ENCODE results near the gene KLF11. TPM values are rescaled to one million over a fixed set of nuclear protein-coding genes. Genes with fewer than 3 reads are reported as not detected.

KLF11 gene
- total and polyA plus RNA-seq, 2 of the 8 experiments (the other 6 are each of a cell fraction or from before 2014, with no cell fraction given): 6.4 to 10.1 TPM

GRCh38 chr2:10083692-10084211, 40.4 kb downstream of the KLF11 start:
- no peak overlapping the region for H3K4me3 ChIP-seq (ENCODE audit: extremely low read depth in 1 of 4, insufficient read depth in 2 of 4, low read depth in 3 of 4, low read length in 4 of 4)
- no peak for TF ChIP-seq EGR1 (IDR thresholded peaks at IDR 0.05; ENCODE audit: borderline replicate concordance, low read depth, low read length)
- TF ChIP-seq EZH2 (IDR thresholded peaks at IDR 0.05; ENCODE audit: low read depth, low read length, severe bottlenecking): no peak
- TF ChIP-seq POLR2A (IDR thresholded peaks at IDR 0.05; ENCODE audit: control extremely low read depth in 1 of 2, low read depth in 2 of 2, low read length in 2 of 2): no peak
- no peak for TF ChIP-seq SP1 (IDR thresholded peaks at IDR 0.05; ENCODE audit: low read depth, low read length)
- TF ChIP-seq CTBP2 (IDR thresholded peaks at IDR 0.05; ENCODE audit: borderline replicate concordance, insufficient read depth, insufficient read length, low read length): no peak
- TF ChIP-seq TEAD4 (IDR thresholded peaks at IDR 0.05; ENCODE audit: low read depth, low read length): no peak
- TF ChIP-seq CHD2 (IDR thresholded peaks at IDR 0.05; ENCODE audit: low read length): no peak
- no peaks in the 10 kb centered on the region for H3K36me3 ChIP-seq (ENCODE audit: control insufficient read depth in 2 of 4, insufficient read depth in 4 of 4, low read length in 3 of 4)
- H3K27me3 ChIP-seq (replicated peaks in 1 of 4; ENCODE audit: control insufficient read depth in 3 of 4, extremely low read depth in 1 of 4, insufficient read depth in 3 of 4, low read length in 3 of 4): peaks cover 8 to 24% (median 16%) of the 10 kb centered on the region in 4 experiments
- ChIA-PET CTCF (ENCODE audit: partially characterized antibody) (interaction anchor here (1.0 to 24.1 kb wide), 5 partner anchors 8 to 13 kb away, joined by 3 to 429 read pairs (median 6); partner anchors contain the start of gene CYS1), POLR2A (ENCODE audit: partially characterized antibody) (no interaction called here)
- no peak overlapping the region for H3K4ac ChIP-seq (replicated peaks; ENCODE audit: insufficient read length, low read depth, low read length)
- no peak overlapping the region for H3K4me2 ChIP-seq (ENCODE audit: insufficient read depth in 1 of 2, low read depth in 2 of 2, low read length in 2 of 2)
- no peak overlapping the region for H4K5ac ChIP-seq (ENCODE audit: insufficient read length, low read depth, low read length)
- peaks cover 0 to 6% (median 2%) of the 10 kb centered on the region in 4 experiments; a peak in 2 of 7 replicates for H3K4me1 ChIP-seq (replicated peaks in 1 of 4; ENCODE audit: control insufficient read depth in 3 of 4, insufficient read depth in 4 of 4, low read length in 3 of 4)
- no peak overlapping the region for H3K18ac ChIP-seq (ENCODE audit: extremely low read depth, low read length)
- no peak overlapping the region for H3K27ac ChIP-seq (ENCODE audit: low read depth, low read length)
- H3K9ac ChIP-seq (replicated peaks in 1 of 4; ENCODE audit: extremely low read depth in 1 of 4, low read depth in 3 of 4, low read length in 3 of 4): no peak overlapping the region
- H2BK20ac ChIP-seq (ENCODE audit: low read length): no peak overlapping the region
- H2BK5ac ChIP-seq (ENCODE audit: low read depth, low read length): no peak overlapping the region
- H2BK120ac ChIP-seq (replicated peaks; ENCODE audit: low read depth, low read length): no peak overlapping the region
- no peaks in the 10 kb centered on the region for H3K79me2 ChIP-seq (ENCODE audit: control insufficient read depth in 1 of 2, insufficient read depth in 2 of 2, low read length in 2 of 2)
- FAIRE-seq (no peak), DNase-seq (ENCODE audit: low read depth in 1 of 2, low spot score in 2 of 2) (no peak)
- no peaks in the 10 kb centered on the region for H3K79me1 ChIP-seq (ENCODE audit: low read depth, low read length)
- H3K23ac ChIP-seq (ENCODE audit: insufficient read length): no peak overlapping the region
- no peak overlapping the region for H2BK15ac ChIP-seq (ENCODE audit: low read length)
- no peak overlapping the region for H4K8ac ChIP-seq (ENCODE audit: extremely low read depth, insufficient read depth, low read length)
- WGBS, 2 experiments (ENCODE audit: extremely low coverage in 1 of 2, insufficient coverage in 1 of 2, insufficient read length in 1 of 2, insufficient replicate concordance in 2 of 2, low coverage in 1 of 2, low lambda C conversion rate in 2 of 2, missing lambda C conversion rate in 1 of 2): 84% methylated on average over 13 of the region's 13 CpGs; no CpG with 5 or more reads in 1 of the 2 experiments
- no peaks in the 10 kb centered on the region for H4K20me1 ChIP-seq (replicated peaks in 1 of 2; ENCODE audit: control insufficient read depth in 1 of 2, insufficient read depth in 2 of 2, low read length in 2 of 2)
- no peaks in the 10 kb centered on the region for H3K9me3 ChIP-seq (ENCODE audit: insufficient read depth in 2 of 2, low read depth in 1 of 2, low read length in 1 of 2)
- H3K23me2 ChIP-seq (ENCODE audit: low read depth, low read length): peaks cover 10% of the 10 kb centered on the region; the same call in 1 of the 2 replicates
- no peak overlapping the region for H2BK12ac ChIP-seq (ENCODE audit: low read depth, low read length)
- H2AK5ac ChIP-seq (ENCODE audit: low read depth, low read length): no peak overlapping the region
- no peak overlapping the region for H2AFZ ChIP-seq (ENCODE audit: low read length)
- H3K14ac ChIP-seq (ENCODE audit: insufficient read length): no peak overlapping the region
- H3K56ac ChIP-seq (replicated peaks; ENCODE audit: insufficient read length, low read depth, low read length): no peak overlapping the region
- no peak overlapping the region for H4K91ac ChIP-seq (replicated peaks; ENCODE audit: insufficient read length, low read length)
